GM10847 (cell line): Measurements from ENCODE around the gene CRLF1.

Experiments used
- POLR2A ChIP-seq: IDR thresholded peaks from 2 replicates; pipeline ENCODE4 v1.6.1; 2011; ENCODE audit not compliant: insufficient read length; ENCODE audit errors: extremely low read depth

CRLF1 gene

DNA sequence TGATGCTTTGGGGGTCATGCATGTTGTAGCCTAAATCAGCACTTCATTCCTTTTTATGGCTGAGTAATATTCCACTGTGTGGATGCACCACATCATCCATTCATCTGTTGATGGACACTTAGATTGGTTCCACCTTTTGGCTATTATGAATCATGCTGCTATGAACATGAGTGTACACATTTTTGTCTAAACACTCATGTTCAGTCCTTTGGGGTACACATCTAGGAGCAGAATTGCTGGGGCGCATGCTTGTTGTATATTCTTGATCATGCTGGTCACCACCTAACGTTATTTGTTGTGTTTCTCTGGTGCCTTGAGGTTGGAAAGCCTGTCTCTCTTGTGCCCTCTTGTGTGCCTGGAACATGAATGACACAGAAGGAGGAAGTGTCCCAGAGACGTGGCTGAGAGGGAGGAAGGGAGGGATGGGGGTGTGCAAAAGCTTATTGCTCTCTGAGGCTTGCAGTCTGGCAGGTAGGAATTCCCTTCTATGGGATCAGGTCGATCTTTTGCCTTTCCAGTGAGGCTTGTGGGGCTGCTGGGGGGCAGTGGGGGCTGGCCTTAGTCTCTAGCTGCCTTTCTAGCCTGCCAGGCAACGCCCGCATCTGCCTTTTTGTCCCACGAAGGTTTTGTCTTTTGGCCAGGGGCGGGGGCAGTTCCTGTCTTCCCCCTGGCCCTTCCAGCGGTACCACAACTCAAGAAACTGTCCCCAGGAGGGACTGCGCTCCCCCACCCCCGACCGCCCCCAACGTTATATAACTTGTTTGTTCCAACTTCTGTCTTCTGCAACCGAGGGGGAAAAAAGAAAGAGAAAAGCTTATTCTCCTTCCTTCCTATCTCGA lies 37.8 kb upstream of the CRLF1 start:
- TF ChIP-seq POLR2A = no peak

DNA sequence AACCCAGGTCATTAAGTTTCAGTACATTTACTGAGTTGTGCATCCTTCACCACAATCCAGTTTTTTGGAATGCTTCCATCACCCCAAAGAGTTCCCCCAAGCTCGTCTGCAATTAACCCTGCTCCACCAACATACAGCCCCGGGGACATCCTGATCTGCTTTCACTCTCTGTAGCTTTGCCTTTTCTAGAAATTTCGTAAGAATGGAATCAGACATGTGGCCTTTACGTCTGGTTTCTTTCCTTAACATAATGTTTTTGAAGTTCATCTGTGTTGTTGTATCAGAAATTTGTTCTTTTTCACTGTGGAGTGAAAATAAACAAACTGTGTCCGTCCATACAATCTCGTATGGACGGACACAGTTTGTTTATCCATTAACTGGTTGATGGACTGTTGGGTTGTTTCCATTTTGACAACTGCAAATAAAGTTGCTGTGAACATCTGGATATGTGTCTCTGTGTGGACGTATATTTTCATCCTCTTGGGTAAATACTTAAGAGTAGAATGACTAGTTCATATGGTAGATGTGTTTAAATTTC lies 33.2 kb upstream of the CRLF1 start:
- TF ChIP-seq POLR2A = no peak

- TF ChIP-seq POLR2A = no peak
Measured at GRCh38 chr19:18637673-18638630, 31.4 kb upstream of the CRLF1 start.

GRCh38 chr19:18636969-18637629 lies 30.5 kb upstream of the CRLF1 start, which contains the start of gene KLHL26:
KLHL26 (plus strand) TSS chr19:18637028; CDS start chr19:18637055, 27 bp downstream.
- TF ChIP-seq POLR2A = peak; percentile 74

- TF ChIP-seq POLR2A = no peak
Measured at GRCh38 chr19:18636183-18636968, 29.8 kb upstream of the CRLF1 start.

DNA sequence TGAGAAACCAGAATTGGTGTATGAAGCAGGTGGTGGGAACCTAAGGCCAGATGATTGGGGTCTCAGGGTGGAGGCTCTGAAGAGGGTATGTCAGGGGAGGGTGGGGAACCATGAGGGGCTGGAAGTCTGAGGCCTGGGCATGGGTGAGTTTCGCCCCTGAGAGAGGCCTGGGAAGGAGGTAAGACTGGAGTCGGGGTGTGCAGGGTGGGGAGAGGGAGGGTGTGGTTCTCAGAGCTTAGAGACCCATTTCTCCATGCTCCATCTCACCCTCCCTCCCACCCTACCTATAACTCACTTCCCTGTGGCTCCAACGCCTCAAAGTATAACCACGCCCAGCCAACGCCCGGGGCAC lies 29.2 kb upstream of the CRLF1 start:
- no peak for TF ChIP-seq POLR2A

GRCh38 chr19:18634612-18635297 lies 28.2 kb upstream of the CRLF1 start:
- no peak for TF ChIP-seq POLR2A

DNA sequence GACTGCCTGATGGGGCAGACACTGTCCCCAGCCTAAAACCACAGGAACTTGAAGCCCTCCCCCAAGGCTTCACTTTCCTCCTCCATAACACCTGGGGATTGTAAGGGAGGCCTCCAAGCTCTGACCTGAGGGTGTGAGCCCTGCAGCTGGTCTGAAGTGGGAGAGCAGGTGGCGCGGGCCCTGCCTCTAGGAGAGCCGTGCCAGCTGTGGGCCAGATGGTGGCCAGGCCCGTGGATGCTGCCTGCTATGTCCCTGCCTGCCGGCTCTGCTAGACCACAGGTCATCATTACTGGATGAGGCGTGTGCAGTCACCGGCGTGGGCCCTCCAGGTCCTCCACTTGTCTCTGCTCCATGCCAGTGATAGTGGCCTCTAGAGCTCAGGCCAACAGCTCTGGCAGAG lies 26.7 kb upstream of the CRLF1 start:
- TF ChIP-seq POLR2A = no peak

DNA sequence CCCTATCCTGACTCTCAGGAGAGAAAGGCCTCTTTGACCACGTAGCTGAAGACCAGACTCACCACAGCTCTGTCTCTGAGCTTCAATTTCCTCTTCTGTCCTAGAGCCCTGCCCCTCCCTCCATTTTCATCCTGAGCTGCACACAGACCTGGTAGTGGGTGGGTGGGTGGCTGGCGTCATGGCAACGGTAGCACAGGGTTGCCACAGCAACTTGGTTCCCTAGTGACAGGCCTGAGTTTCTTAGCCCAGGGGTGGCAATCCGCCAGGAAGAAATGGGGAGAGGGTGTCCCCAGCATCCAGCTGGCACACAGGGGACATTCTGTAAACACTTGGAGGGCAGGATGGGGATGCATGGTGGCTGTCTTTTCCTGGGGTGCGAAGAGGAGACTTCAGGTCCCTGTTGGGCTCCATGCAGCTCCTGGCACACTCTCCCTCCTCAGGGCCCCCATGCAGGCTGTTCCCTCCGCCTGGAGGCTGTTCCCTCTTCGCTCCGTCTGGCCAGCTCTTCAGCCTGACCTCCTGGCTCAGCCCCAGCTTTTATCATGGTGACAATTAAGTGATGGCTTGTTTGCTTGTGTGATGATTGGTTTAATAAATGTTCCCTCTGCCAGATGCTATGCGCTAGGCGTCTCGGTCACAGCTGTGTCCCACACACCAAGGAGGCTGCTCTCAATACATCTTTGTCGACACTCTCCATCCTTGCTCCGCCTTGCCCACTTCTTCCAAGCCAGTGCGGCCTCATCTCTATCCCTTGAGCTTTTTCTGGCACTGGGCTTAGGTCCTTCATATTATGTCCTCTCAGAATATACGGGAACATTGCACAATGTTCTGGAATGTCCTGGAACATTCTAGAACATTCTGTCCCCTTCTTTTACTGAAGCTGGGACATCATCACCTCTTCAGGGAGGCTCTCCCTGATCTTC lies 22.8 kb upstream of the CRLF1 start:
- TF ChIP-seq POLR2A = no peak

DNA sequence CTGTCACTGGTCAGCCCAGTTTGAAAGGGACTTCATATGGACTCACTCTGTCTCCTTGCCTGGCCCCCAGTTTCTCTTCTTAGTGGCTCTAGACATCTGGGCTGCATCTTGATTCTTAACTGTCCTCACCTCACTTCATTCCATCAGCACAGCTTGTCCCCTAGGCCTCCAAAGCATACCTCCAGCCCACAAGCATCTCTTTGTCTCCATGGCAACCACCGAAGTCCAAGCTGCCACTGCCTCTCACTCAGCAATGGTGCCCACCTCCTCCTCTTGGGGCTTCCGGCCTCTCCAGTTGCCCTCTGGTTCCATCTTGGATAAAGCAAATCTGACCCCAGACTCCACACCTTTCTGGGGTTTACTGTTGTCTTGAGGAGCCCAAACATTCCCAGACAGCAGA lies 20.3 kb upstream of the CRLF1 start:
- no peak for TF ChIP-seq POLR2A

DNA sequence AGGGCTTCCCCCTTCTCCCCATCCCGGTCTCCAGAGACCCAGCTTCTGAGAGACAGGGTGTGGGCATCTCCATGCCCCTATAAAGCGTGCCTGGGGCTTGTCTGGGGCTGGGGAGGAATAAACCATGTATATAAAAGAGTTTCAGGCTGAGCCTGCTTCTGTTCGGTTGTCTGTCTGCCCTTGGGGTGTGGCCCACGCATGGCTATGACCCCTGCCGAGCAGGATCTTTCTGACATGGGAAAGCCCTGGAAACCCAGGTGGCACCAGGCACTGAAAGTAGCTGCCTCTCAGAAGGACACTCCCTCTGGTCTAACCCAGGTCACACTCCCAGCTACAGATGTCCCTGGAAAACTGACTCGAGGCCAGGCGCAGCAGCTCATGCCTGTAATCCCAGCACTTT lies 14.3 kb upstream of the CRLF1 start:
- no peak for TF ChIP-seq POLR2A

DNA sequence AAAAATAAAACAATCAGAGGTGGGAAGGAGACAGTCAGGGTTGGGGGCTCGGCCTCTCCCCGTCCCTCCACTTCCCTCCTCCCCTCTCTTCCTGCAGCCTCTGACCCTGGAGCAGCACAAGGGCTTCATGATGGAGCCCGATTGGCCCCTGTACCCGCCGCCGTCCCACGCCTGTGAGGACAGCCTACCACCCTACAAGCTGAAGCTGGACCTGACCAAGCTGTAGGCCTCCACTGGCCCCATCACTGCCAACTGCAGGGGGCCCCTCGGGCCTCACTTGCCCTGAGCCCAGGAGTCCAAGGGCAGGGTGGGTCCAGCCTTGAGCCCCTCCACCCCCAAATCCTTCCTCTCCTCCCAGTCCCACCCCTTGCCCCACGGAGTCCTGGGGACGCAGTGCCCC lies 13.7 kb upstream of the CRLF1 start:
- TF ChIP-seq POLR2A = no peak

DNA sequence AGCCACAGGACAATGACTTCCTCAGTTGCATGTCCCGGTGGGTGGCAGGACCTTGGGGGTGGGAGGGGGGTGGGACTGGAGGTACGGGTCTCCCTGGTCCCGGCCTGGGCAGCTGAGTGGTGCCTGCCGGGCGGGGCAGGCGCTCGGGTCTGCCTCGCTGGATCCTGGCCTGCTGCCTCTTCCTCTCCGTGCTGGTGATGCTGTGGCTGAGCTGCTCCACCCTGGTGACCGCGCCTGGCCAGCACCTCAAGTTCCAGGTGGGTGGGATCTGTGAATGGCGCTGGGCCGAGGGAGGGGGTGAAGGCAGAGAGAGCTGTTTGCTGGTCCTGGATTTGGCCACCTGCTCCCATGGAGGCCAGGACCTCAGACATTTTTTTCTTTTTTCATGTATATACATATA lies 11.6 kb upstream of the CRLF1 start:
- TF ChIP-seq POLR2A = no peak

- TF ChIP-seq POLR2A = no peak
Measured at GRCh38 chr19:18617562-18617961, 11.0 kb upstream of the CRLF1 start.
